HL-60 (cell line): ENCODE data around the gene ARAF.

ENCODE experiments used
- GABPA ChIP-seq: IDR thresholded peaks from 2 replicates; pipeline ENCODE4 v1.6.1; 2012; ENCODE audit warnings: low read depth
- REST ChIP-seq: IDR thresholded peaks from 2 replicates; pipeline ENCODE4 v1.6.1; 2012; ENCODE audit warnings: low read depth; ENCODE audit not compliant: insufficient replicate concordance
- TF ChIP-seq, protein P1 (sequence below): IDR thresholded peaks from one replicate; pipeline ENCODE4 v1.5.1; 2011; ENCODE audit warnings: low read length, control low read depth, inconsistent platforms; ENCODE audit not compliant: insufficient read depth

- TF ChIP-seq, protein P1, sequence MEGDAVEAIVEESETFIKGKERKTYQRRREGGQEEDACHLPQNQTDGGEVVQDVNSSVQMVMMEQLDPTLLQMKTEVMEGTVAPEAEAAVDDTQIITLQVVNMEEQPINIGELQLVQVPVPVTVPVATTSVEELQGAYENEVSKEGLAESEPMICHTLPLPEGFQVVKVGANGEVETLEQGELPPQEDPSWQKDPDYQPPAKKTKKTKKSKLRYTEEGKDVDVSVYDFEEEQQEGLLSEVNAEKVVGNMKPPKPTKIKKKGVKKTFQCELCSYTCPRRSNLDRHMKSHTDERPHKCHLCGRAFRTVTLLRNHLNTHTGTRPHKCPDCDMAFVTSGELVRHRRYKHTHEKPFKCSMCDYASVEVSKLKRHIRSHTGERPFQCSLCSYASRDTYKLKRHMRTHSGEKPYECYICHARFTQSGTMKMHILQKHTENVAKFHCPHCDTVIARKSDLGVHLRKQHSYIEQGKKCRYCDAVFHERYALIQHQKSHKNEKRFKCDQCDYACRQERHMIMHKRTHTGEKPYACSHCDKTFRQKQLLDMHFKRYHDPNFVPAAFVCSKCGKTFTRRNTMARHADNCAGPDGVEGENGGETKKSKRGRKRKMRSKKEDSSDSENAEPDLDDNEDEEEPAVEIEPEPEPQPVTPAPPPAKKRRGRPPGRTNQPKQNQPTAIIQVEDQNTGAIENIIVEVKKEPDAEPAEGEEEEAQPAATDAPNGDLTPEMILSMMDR: no peak
- TF ChIP-seq GABPA (no peak), REST (no peak)
Observed at GRCh38 chrX:47529548-47529947, 31.5 kb upstream of the ARAF start.
